Mesendoderm (in vitro differentiated cells): ENCODE results near the gene BASP1.

Experiments used
- DNase-seq: peaks from one replicate; pipeline ENCODE4 v3.0.0; 2013
- H2AK5ac ChIP-seq: 2 replicates; pipeline ENCODE4 v1.6.1; 2013; ENCODE audit warnings: low read length, inconsistent platforms
- H2BK120ac ChIP-seq: 2 replicates; pipeline ENCODE4 v1.6.1; 2013; ENCODE audit warnings: low read depth, mild to moderate bottlenecking, low read length, moderate library complexity, mixed read lengths
- H2BK15ac ChIP-seq: replicated peaks from 2 replicates; pipeline ENCODE4 v1.6.1; 2013; ENCODE audit warnings: low read depth, mild to moderate bottlenecking, moderate library complexity
- H2BK5ac ChIP-seq: 2 replicates; pipeline ENCODE4 v1.6.1; 2013; ENCODE audit warnings: low read length, inconsistent platforms
- H3K18ac ChIP-seq: 2 replicates; pipeline ENCODE4 v1.6.1; 2013; ENCODE audit warnings: mild to moderate bottlenecking, low read length, mixed read lengths
- H3K23ac ChIP-seq: one replicate; pipeline ENCODE4 v1.6.1; 2013; ENCODE audit warnings: low read length
- H3K27ac ChIP-seq: 2 replicates; pipeline ENCODE4 v1.5.1; 2013; ENCODE audit warnings: low read depth, mild to moderate bottlenecking, inconsistent platforms, low read length, moderate library complexity
- H3K27me3 ChIP-seq: 2 replicates; pipeline ENCODE4 v1.6.1; 2013; ENCODE audit warnings: low read length, control low read depth, mild to moderate bottlenecking, inconsistent platforms; ENCODE audit not compliant: insufficient read depth, poor library complexity
- H3K36me3 ChIP-seq: 2 replicates; pipeline ENCODE4 v1.6.1; 2013; ENCODE audit warnings: low read length, inconsistent platforms; ENCODE audit not compliant: control insufficient read depth, insufficient read depth
- H3K4ac ChIP-seq: one replicate; pipeline ENCODE4 v1.6.1; 2013; ENCODE audit warnings: low read depth, mild to moderate bottlenecking, low read length, moderate library complexity
- H3K4me1 ChIP-seq: 2 replicates; pipeline ENCODE4 v1.6.1; 2013; ENCODE audit warnings: low read depth, low read length, inconsistent platforms; ENCODE audit not compliant: control insufficient read depth
- H3K4me2 ChIP-seq: 2 replicates; pipeline ENCODE4 v1.6.1; 2013; ENCODE audit warnings: low read length
- H3K4me3 ChIP-seq: 2 replicates; pipeline ENCODE4 v1.5.1; 2013; ENCODE audit warnings: mild to moderate bottlenecking, low read length
- H3K56ac ChIP-seq: one replicate; pipeline ENCODE4 v1.6.1; 2013; ENCODE audit warnings: low read length
- H3K79me1 ChIP-seq: 2 replicates; pipeline ENCODE4 v1.6.1; 2013; ENCODE audit warnings: low read length, inconsistent platforms
- H3K79me2 ChIP-seq: 2 replicates; pipeline ENCODE4 v1.6.1; 2013; ENCODE audit warnings: mild to moderate bottlenecking, low read length; ENCODE audit not compliant: control insufficient read depth, insufficient read depth
- H3K9ac ChIP-seq: 2 replicates; pipeline ENCODE4 v1.6.1; 2013; ENCODE audit warnings: low read length, inconsistent platforms
- H4K5ac ChIP-seq: one replicate; pipeline ENCODE4 v1.6.1; 2013; ENCODE audit warnings: low read length
- H4K8ac ChIP-seq: one replicate; pipeline ENCODE4 v1.6.1; 2013; ENCODE audit warnings: low read depth, mild to moderate bottlenecking, control low read depth, low read length, moderate library complexity
- WGBS: extraction: QIAGEN DNeasy Blood & Tissue Kit; methylation state at CpG from one replicate; pipeline ENCODE4 v1.1.7; 2013; ENCODE audit warnings: low lambda C conversion rate, missing lambda C conversion rate; ENCODE audit not compliant: insufficient coverage; ENCODE audit errors: extremely low coverage; 5-methylcytosine and 5-hydroxymethylcytosine counted together

BASP1 gene

GRCh38 chr5:17269201-17269600 is 51.8 kb downstream of the BASP1 start:
- Histone ChIP-seq H3K18ac (no peak overlapping the region), H4K8ac (no peak overlapping the region), H3K4me1 (no peaks in the 10 kb centered on the region), H2BK15ac (no peak overlapping the region), H3K56ac (no peak overlapping the region), H2BK5ac (no peak overlapping the region), H3K4ac (no peak overlapping the region), H3K79me1 (peaks cover 20% of the 10 kb centered on the region), H3K36me3 (no peaks in the 10 kb centered on the region), H3K79me2 (peaks cover 26% of the 10 kb centered on the region), H3K4me2 (no peak overlapping the region), H3K27me3 (no peaks in the 10 kb centered on the region), H3K23ac (no peak overlapping the region), H2AK5ac (no peak overlapping the region), H4K5ac (no peak overlapping the region), H3K27ac (no peak overlapping the region), H3K4me3 (no peak overlapping the region), H3K9ac (no peak overlapping the region), H2BK120ac (no peak overlapping the region)
- no peak for DNase-seq
- WGBS, result no CpG with 5 or more reads among the region's 6 CpGs

GRCh38 chr5:17272111-17272510 is 54.7 kb downstream of the BASP1 start:
- H2AK5ac ChIP-seq, result no peak overlapping the region
- H2BK15ac ChIP-seq, result no peak overlapping the region
- no peaks in the 10 kb centered on the region for H3K27me3 ChIP-seq
- H3K79me1 ChIP-seq, result peaks cover 14% of the 10 kb centered on the region
- peaks cover 1% of the 10 kb centered on the region for H3K36me3 ChIP-seq
- H3K4ac ChIP-seq, result no peak overlapping the region
- H3K4me2 ChIP-seq, result no peak overlapping the region
- H2BK120ac ChIP-seq, result no peak overlapping the region
- H3K4me3 ChIP-seq, result no peak overlapping the region
- WGBS, result no CpG with 5 or more reads among the region's 3 CpGs
- no peak overlapping the region for H2BK5ac ChIP-seq
- H3K4me1 ChIP-seq, result no peaks in the 10 kb centered on the region
- H3K56ac ChIP-seq, result no peak overlapping the region
- H3K27ac ChIP-seq, result no peak overlapping the region
- no peak overlapping the region for H3K18ac ChIP-seq
- peaks cover 17% of the 10 kb centered on the region for H3K79me2 ChIP-seq
- DNase-seq, result no peak
- no peak overlapping the region for H4K5ac ChIP-seq
- no peak overlapping the region for H4K8ac ChIP-seq
- no peak overlapping the region for H3K23ac ChIP-seq
- no peak overlapping the region for H3K9ac ChIP-seq

- no peak overlapping the region for H3K27ac ChIP-seq
- WGBS, result no CpG with 5 or more reads among the region's 57 CpGs
- H3K4ac ChIP-seq, result no peak overlapping the region
- H4K5ac ChIP-seq, result no peak overlapping the region
- H3K56ac ChIP-seq, result no peak overlapping the region
- H3K9ac ChIP-seq, result no peak overlapping the region
- no peaks in the 10 kb centered on the region for H3K27me3 ChIP-seq
- H2AK5ac ChIP-seq, result no peak overlapping the region
- H3K79me1 ChIP-seq, result peaks cover 12% of the 10 kb centered on the region
- DNase-seq, result no peak
- peaks cover 1% of the 10 kb centered on the region for H3K36me3 ChIP-seq
- H3K4me1 ChIP-seq, result no peaks in the 10 kb centered on the region
- no peak overlapping the region for H3K18ac ChIP-seq
- H3K79me2 ChIP-seq, result peaks cover 10% of the 10 kb centered on the region
- H3K23ac ChIP-seq, result no peak overlapping the region
- no peak overlapping the region for H2BK15ac ChIP-seq
- no peak overlapping the region for H3K4me2 ChIP-seq
- H2BK5ac ChIP-seq, result no peak overlapping the region
- no peak overlapping the region for H4K8ac ChIP-seq
- no peak overlapping the region for H2BK120ac ChIP-seq
- no peak overlapping the region for H3K4me3 ChIP-seq
Observed at GRCh38 chr5:17275289-17276158, 58.1 kb downstream of the BASP1 start.

GRCh38 chr5:17276445-17276844 is 59.0 kb downstream of the BASP1 start:
- Histone ChIP-seq H3K4me2 (no peak overlapping the region), H3K4ac (no peak overlapping the region), H3K9ac (no peak overlapping the region), H3K27me3 (no peaks in the 10 kb centered on the region), H2BK120ac (no peak overlapping the region), H3K79me1 (peaks cover 9% of the 10 kb centered on the region), H3K27ac (no peak overlapping the region), H3K36me3 (peaks cover 1% of the 10 kb centered on the region), H3K4me1 (no peaks in the 10 kb centered on the region), H3K18ac (no peak overlapping the region), H4K8ac (no peak overlapping the region), H3K56ac (no peak overlapping the region), H3K4me3 (no peak overlapping the region), H2BK5ac (no peak overlapping the region), H3K23ac (no peak overlapping the region), H2AK5ac (no peak overlapping the region), H4K5ac (no peak overlapping the region), H3K79me2 (peaks cover 6% of the 10 kb centered on the region), H2BK15ac (no peak overlapping the region)
- DNase-seq, result no peak
- no CpG with 5 or more reads among the region's 3 CpGs for WGBS

DNA sequence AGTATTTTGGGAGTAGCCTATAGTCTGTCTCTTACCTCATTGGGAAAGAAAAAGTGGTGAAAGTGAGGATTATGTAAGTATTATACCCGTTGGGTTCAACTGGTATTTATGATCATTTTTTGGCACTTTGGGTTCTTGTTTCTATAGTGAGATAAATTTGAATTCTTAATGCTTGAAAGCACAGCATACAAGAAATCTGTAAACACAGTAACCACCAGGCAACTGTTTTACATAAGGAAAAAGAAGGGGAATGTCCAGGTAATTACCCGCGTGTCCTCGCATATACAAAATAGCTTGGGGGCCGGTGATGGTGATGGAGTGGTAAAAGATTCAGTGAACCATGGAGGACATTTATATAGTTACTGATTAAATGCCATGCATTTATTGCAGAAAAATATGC is 60.5 kb downstream of the BASP1 start:
- no CpG with 5 or more reads among the region's 5 CpGs for WGBS

GRCh38 chr5:17278931-17279330 is 61.5 kb downstream of the BASP1 start:
- Histone ChIP-seq H4K5ac (no peak overlapping the region), H2BK5ac (no peak overlapping the region), H3K79me1 (peaks cover 2% of the 10 kb centered on the region), H3K4ac (no peak overlapping the region), H3K4me1 (no peaks in the 10 kb centered on the region), H3K27me3 (no peaks in the 10 kb centered on the region), H3K27ac (no peak overlapping the region), H3K4me3 (no peak overlapping the region), H3K79me2 (no peaks in the 10 kb centered on the region), H4K8ac (no peak overlapping the region), H3K36me3 (peaks cover 1% of the 10 kb centered on the region), H2BK15ac (no peak overlapping the region), H3K9ac (no peak overlapping the region), H3K18ac (no peak overlapping the region), H3K56ac (no peak overlapping the region), H3K4me2 (no peak overlapping the region), H3K23ac (peak overlapping the region; percentile 66), H2BK120ac (no peak overlapping the region), H2AK5ac (no peak overlapping the region)
- DNase-seq, result no peak
- WGBS, result no CpG with 5 or more reads among the region's 7 CpGs

More for the DNA sequence above, 60.5 kb downstream of the BASP1 start:
- Histone ChIP-seq H3K9ac (no peak overlapping the region), H3K4me1 (no peaks in the 10 kb centered on the region), H3K23ac (no peak overlapping the region), H4K8ac (no peak overlapping the region), H3K4me2 (no peak overlapping the region), H4K5ac (no peak overlapping the region), H3K27me3 (no peaks in the 10 kb centered on the region), H2BK120ac (no peak overlapping the region), H3K4ac (no peak overlapping the region), H3K27ac (no peak overlapping the region), H3K36me3 (peaks cover 1% of the 10 kb centered on the region), H3K79me2 (no peaks in the 10 kb centered on the region), H3K4me3 (no peak overlapping the region), H2AK5ac (no peak overlapping the region), H2BK5ac (no peak overlapping the region), H3K56ac (no peak overlapping the region), H3K18ac (no peak overlapping the region), H3K79me1 (peaks cover 5% of the 10 kb centered on the region), H2BK15ac (no peak overlapping the region)
- no peak for DNase-seq
